ENCODE measurements around the gene ILKAP.

The ILKAP gene

GRCh38 chr2:238151628-238152235, 51.8 kb downstream of the ILKAP start:
- no peaks in the 10 kb centered on the region for H3K4me1 ChIP-seq (ENCODE audit: control insufficient read depth in 1 of 2, insufficient read depth in 1 of 2, low read depth in 1 of 2, low read length in 1 of 2)
- H3K36me3 ChIP-seq = no peaks in the 10 kb centered on the region
- H3K27ac ChIP-seq = no peak overlapping the region
- H3K9me3 ChIP-seq = no peaks in the 10 kb centered on the region
- H3K27me3 ChIP-seq = peaks cover 8% of the 10 kb centered on the region
- TF ChIP-seq, protein P1, sequence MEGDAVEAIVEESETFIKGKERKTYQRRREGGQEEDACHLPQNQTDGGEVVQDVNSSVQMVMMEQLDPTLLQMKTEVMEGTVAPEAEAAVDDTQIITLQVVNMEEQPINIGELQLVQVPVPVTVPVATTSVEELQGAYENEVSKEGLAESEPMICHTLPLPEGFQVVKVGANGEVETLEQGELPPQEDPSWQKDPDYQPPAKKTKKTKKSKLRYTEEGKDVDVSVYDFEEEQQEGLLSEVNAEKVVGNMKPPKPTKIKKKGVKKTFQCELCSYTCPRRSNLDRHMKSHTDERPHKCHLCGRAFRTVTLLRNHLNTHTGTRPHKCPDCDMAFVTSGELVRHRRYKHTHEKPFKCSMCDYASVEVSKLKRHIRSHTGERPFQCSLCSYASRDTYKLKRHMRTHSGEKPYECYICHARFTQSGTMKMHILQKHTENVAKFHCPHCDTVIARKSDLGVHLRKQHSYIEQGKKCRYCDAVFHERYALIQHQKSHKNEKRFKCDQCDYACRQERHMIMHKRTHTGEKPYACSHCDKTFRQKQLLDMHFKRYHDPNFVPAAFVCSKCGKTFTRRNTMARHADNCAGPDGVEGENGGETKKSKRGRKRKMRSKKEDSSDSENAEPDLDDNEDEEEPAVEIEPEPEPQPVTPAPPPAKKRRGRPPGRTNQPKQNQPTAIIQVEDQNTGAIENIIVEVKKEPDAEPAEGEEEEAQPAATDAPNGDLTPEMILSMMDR (IDR thresholded peaks at IDR 0.05) = no peak
- no peak overlapping the region for H3K4me3 ChIP-seq (ENCODE audit: low read depth in 1 of 2, low read length in 1 of 2)

DNA sequence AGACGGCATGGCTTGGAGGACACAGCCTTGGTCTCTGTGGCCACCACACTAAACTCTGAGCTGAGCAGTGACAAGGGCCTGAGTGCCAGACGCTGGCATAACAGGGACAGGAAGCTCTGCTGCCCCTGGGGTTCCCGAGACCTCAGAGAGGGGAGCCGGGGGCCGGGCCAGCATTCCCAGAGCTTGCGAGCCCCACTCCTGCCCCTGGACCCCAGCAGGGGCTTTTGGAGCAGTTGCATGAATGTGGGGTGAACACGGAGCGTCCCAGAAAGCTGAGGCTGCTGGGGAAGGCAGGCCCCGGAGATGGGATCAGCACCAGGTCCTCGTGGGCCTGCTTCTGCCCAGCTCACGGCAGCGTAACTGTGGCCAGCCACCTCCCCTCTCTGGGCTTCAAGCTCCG, 52.3 kb downstream of the ILKAP start:
- Histone ChIP-seq H3K4me3 (ENCODE audit: low read depth in 1 of 2, low read length in 1 of 2) (no peak overlapping the region), H3K9me3 (no peaks in the 10 kb centered on the region), H3K36me3 (no peaks in the 10 kb centered on the region), H3K27ac (no peak overlapping the region), H3K4me1 (ENCODE audit: control insufficient read depth in 1 of 2, insufficient read depth in 1 of 2, low read depth in 1 of 2, low read length in 1 of 2) (no peaks in the 10 kb centered on the region), H3K27me3 (peaks cover 3% of the 10 kb centered on the region)
- TF ChIP-seq, protein P1 (IDR thresholded peaks at IDR 0.05) = no peak

DNA sequence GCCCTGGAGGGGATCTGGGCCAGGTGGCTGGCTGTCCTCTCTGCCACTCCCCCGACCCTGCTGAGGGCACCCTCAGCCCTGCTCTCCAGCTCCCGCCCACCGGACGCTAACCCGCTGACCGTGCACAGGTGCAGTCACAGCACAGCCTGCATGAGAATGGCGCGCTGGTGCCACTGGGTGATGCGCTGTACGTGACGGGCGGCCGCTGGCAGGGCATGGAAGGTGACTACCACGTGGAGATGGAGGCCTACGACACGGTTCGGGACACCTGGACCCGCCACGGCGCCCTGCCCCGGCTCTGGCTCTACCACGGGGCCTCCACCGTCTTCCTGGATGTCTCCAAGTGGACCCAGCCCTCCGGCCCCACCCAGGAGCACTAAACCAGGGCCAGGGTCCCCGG, 52.8 kb downstream of the ILKAP start:
- Histone ChIP-seq H3K4me3 (ENCODE audit: low read depth in 1 of 2, low read length in 1 of 2) (no peak overlapping the region), H3K9me3 (no peaks in the 10 kb centered on the region), H3K27me3 (no peaks in the 10 kb centered on the region), H3K27ac (no peak overlapping the region), H3K36me3 (no peaks in the 10 kb centered on the region), H3K4me1 (ENCODE audit: control insufficient read depth in 1 of 2, insufficient read depth in 1 of 2, low read depth in 1 of 2, low read length in 1 of 2) (no peaks in the 10 kb centered on the region)
- TF ChIP-seq, protein P1 (IDR thresholded peaks at IDR 0.05) = no peak

GRCh38 chr2:238149841-238150572, 53.5 kb downstream of the ILKAP start:
- H3K27me3 ChIP-seq = no peaks in the 10 kb centered on the region
- no peaks in the 10 kb centered on the region for H3K4me1 ChIP-seq (ENCODE audit: control insufficient read depth in 1 of 2, insufficient read depth in 1 of 2, low read depth in 1 of 2, low read length in 1 of 2)
- TF ChIP-seq, protein P1 (IDR thresholded peaks at IDR 0.05) = no peak
- no peaks in the 10 kb centered on the region for H3K36me3 ChIP-seq
- no peak overlapping the region for H3K4me3 ChIP-seq (ENCODE audit: low read depth in 1 of 2, low read length in 1 of 2)
- H3K9me3 ChIP-seq = no peaks in the 10 kb centered on the region
- H3K27ac ChIP-seq = no peak overlapping the region

DNA sequence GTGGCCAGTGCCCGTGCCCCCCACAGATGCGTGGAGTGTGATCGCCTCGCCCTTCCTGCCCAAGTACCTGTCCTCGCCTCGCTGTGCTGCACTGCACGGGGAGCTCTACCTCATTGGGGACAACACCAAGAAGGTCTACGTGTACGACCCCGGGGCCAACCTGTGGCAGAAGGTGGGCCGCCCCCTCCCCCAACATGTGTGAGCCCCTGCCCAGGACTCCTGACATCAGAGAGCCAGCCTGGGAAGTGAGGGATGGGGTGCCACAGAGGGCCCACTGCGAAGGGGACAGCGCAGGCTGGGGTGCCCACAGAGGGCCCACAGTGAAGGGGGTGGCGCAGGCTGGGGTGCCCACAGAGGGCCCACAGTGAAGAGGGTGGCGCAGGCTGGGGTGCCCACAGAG, 54.5 kb downstream of the ILKAP start:
- TF ChIP-seq, protein P1 (IDR thresholded peaks at IDR 0.05) = no peak
- no peaks in the 10 kb centered on the region for H3K4me1 ChIP-seq (ENCODE audit: control insufficient read depth in 1 of 2, insufficient read depth in 1 of 2, low read depth in 1 of 2, low read length in 1 of 2)
- H3K36me3 ChIP-seq = no peaks in the 10 kb centered on the region
- H3K27ac ChIP-seq = no peak overlapping the region
- no peaks in the 10 kb centered on the region for H3K9me3 ChIP-seq
- H3K4me3 ChIP-seq (ENCODE audit: low read depth in 1 of 2, low read length in 1 of 2) = no peak overlapping the region
- no peaks in the 10 kb centered on the region for H3K27me3 ChIP-seq

All from neutrophil (primary cell).